GM18519 (cell line): ENCODE data around the gene IRF2BP1.
"Not testable (repeated sequence)": the region's sequence is repeated elsewhere in the genome, so short reads cannot be mapped to it uniquely, and the experiment has no call there.

Source experiments
- ATAC-seq: cut with Tn5 transposase; IDR thresholded peaks from one replicate; pipeline ENCODE4 v1.9.1; 2021; ENCODE audit warnings: mild to moderate bottlenecking, moderate library complexity; ENCODE audit not compliant: unreplicated experiment, low FRiP score

Gene IRF2BP1

DNA sequence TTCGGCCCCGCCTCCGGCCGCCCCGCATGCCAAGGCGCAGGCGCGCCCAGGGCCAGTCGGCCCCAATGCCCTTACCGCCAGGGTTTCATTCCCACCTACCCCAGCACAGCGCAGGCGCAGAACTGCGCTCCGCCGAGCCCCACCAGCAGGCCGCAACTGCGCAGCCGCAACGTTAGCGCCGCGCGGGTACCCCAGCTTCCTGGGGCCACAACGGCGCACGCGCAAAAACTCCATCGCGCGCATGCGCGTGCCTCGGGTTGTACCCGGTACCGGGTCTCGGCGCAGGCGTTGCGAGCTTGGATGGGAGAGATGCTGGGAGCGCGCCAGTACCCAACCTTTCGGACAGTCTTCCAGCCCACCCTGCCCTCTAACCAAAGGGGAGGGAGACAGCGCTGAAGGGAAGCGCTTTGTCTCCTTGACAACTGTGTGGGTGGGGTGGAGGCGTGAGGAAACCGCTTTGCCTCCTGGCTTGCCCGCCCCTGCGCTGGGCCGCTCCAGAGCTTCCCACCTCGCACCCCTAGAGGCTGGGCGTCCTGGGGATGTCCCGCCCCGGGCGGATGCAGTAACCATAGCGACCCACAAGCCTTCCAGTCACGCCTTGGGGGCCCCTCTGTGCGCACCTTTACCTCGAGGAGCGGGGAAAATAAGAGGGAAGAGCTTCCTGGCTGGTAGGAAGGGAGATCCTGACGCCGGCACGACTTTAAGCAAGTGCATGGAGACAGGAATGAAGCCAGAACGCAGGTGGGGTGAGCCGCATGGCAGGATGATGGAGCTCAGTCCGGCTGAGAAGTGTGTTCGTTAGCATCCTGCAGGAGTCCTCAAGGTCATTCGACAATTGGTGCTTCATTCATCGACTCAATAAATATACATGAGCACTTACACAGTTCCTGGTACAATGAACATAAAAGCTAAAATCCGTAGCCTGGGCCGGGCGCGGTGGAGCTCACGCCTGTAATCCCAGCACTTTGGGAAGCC is 17.0 kb upstream of the IRF2BP1 start:
- ATAC-seq = peak; percentile 84

DNA sequence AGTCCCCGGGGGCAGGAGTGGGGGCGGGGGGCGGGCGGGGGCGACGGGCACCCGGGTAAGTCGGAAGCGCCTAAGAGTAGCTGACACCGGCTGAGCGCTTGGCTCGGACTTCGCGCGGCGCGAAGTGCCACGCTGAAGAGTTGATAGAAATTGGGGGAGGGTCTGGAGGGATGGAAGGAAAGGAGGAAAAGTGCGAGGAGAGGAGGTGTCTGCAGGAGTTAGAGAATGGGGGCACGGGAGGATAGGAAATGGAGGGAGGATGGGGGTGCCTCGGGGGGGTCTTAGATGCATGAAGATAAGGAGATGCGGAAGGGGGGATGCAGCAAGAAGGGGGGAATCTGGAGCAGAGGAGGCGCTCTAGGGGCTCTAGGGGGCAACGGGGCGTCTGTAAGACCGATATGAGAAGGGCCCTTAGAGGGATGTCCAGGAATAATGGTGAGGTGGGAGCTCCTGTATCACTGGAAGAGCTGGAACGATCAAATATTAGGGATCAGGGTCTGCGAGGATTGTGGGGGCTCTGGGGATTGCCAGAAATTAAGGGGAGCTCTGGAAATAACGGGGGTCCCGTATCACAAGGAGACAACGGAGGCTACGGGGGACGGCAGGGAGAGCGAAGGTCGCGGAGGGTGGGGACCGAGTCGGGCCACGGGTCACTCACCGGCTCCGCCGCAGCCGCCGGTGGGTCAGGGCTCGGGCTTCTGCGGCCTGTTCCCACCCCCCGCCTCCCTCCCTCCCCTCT is 16.1 kb upstream of the IRF2BP1 start, which contains the start of gene MYPOP:
TSS of gene MYPOP (minus strand) at position 702 of the 739 bp plus-strand sequence. CDS start 840 bp downstream, outside the sequence.
- no peak for ATAC-seq

DNA sequence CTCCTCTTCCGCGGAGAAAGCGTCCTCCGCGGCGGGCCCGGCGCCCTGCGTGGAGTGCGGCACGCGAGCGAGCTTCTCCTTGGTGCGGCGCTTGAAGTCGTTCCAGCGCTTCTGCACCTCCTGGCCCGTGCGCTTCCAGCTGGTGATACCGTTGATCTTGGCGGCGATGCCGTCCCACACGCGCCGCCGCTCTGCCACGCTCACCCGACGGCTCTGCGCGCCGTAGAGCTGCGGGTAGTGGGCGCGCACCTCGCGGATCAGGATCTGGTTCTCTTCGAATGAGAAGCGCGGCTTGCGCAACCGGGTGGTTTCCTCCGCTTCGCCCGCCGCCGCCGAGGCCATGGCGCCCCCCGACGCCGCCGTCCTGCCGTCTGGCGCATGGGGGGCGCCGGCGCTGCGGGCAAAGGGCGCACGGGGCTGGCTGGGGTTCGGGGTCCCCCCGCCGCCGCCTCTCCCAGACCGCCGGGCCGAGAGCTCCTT is 15.5 kb upstream of the IRF2BP1 start:
- no peak for ATAC-seq

DNA sequence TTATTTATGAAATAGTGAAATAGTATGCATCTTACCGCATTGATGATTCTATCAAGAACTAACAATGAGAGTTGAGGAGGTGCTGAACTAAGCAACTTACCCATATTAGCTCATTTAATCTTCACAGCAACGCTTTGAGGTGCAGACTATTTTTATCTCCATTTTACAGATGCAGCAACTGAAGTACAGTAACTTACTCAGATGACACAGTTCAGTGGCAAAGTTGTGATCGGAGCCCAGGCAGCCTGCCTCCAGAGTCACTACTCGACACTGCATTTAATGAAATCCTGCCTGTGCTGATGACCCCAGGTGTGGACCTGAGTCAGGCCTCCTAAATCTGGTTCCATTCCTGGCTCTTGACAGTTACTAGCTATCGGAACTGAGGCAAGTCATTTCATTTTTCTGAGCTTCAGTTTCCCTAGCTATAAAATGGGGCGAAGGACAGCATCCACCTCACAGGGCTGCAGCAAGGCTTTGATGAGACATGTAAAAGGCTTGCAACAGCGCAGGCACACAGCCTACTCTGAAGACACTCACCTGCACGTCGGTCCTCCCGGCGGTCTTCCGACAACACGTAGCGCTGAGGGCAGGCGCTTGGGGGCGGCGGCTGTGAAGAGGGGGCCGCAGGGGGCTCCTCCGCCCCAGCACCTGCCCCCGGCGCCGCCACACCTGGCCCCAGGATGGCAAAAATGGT is 14.9 kb upstream of the IRF2BP1 start:
- no peak for ATAC-seq

DNA sequence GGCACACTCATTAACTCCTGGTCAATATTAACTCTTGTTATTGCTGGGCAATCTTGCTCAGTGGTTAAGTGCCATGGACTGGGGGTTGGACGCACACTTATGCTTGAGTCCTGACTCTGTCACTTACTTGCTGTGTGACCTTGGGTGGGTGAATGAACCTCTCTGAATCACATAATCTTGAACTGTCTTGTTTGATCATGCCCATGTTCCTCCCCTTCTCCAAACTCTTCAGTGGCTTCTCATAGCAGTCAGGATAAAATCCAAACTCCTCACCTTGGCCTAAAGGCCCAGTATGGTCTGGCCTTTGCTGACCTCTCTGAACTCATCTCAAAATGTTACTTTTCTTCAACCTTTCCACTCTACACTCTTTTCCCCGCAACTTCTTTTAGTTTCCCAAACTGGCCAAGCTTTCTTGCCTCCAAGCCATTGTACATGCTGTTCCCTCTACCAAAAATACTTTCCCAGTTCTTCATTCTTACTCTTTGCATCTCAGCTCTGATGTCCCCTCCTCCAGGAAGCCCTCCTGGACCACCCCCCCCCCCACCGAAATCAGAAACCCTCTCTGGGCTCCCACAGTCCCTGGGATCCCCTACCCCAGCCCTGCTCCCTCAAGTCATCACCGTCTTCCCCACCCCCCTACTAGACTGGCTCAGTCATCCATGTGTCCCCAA is 14.1 kb upstream of the IRF2BP1 start:
- ATAC-seq = no peak

DNA sequence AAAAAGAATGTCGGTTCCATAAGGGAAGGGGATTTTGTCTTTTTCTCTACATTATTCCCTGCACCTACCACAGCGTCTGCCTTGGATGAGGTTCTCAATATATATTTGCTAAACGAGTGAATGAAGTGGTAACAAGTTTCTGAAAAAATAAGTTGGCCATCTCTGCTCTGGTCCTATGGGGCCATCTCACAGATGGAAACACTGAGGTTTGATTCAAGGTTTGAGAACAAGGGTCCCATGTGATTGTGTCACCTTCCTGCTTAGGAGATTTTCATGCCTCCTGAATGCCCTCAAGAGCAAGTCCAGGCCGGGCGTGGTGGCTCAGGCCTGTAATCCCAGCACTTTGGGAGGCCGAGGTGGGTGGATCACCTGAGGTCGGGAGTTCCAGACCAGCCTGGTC is 13.3 kb upstream of the IRF2BP1 start:
- ATAC-seq = no peak

DNA sequence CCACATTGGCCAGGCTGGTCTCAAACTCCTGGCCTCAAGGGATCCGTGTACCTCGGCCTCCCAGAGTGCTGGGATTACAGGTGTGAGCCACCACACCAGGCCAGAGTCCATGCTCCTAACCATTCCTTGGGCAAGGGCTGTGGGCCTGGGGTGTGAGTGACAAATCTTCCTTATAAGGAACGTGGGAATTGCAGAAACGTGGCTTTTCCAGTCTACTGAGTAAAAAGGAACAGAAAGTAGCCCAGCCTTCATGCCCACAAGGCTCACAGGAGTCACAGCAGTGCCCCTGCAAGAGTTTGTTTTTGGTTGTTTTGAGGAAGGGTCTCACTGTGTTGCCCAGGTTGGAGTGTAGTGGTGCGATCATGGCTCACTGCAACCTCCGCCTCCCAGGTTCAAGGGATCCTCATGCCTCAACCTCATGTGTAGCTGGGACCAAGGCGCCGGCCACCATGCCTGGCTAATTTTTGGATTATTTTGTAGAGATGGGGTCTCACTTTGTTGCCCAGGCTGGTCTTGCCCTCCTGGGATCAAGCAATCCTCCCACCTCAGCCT is 11.4 kb upstream of the IRF2BP1 start:
- ATAC-seq = no peak

DNA sequence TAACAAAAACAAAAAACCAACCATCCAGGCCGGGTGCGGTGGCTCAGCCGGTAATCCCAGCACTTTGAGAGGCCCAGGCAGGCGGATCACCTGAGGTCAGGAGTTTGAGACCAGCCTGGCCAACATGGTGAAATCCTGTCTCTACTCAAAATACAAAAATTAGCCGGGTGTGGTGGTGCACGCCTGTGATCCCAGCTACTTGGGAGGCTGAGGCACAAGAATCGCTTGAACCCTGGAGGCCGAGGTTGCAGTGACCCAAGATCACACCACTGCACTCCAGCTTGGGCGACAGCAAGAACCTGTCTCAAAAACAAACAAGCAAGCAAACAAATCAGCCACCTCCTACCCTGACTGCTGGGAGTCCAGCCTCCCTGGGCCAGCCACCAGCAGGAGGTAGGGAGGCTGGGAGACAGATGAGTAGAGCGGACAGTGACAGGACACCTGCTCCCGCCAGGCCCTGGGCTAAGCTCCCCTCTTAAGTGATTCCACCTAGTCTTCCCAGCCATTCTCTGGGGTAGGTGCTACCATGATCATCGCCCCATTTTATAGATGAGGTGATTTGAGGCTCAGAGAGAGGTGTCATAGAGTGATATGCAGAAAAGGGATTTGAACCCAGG is 10.2 kb upstream of the IRF2BP1 start:
- ATAC-seq = not testable (repeated sequence)

DNA sequence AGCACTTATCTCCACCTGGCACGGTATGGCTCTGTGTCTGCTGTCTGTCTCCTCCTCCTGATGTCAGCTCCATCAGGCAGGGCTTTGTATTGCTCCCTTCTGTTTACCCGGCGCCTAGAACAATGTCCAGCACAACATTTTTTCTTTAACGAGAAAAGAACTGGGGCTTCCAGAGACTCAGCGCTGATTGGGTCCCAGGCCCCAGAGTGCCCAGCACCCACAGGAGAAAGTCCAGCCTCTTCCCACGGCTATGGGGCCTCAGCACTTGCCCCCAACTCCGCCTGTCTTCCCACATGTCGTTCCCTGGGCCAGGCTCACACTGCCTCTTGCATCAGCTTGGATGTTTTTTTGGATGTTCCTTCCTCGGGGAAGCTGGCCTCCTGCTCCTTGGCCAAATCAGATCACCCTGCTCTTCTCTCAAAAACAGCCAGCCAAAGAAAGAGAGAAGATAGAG is 9.6 kb upstream of the IRF2BP1 start:
- ATAC-seq = no peak

DNA sequence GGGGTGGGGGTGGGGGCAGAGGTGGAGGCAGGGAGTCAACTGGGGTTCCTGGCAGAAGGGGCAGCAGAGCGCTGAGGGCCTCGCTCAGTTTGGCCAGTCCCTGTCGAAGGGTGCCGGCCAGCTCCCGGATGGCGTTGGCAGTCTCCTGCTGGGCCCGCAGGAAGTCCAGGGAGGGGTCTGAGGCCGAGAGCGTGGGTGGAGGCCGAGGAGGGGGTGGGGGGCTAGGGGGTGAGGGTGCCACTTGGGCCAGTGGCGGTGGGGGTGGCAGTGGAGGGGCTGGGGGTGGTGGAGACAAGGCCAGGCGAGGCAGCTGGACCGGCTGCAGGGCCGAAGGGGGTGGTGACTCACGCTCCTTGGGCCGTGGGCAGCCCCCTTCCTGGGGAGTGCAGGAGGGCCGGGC is 4.9 kb upstream of the IRF2BP1 start:
- ATAC-seq = no peak

DNA sequence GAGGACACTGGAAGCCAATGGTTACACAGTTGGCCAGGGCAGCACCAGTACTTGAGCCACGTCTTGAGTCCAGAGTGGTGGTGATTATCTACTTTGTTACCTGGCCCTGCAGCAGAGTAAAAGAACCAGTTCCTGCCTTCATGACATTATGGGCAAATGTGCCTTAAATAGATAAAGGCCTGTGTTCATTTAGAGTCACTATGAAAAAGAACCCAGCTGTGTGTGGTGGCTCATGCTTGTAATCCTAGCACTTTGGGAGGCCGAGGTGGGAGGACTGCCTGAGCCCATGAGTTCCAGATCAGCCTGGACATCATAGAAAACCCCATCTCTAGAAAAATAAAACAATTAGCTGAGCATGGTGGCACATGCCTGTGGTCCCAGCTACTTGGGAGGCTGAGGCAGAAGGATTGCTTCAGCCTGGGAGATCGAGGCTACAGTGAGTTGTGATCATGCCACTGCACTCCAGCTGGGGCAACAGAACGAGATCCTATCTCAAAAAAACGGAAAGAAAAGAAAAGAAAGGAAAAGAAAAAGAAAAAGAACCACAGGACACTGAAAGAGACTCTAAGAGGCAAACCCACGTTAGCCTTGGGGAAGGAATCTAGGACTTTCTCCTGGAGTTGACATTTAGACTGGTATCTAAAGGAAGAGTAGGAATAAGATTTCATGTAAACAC is 3.4 kb upstream of the IRF2BP1 start:
- no peak for ATAC-seq

DNA sequence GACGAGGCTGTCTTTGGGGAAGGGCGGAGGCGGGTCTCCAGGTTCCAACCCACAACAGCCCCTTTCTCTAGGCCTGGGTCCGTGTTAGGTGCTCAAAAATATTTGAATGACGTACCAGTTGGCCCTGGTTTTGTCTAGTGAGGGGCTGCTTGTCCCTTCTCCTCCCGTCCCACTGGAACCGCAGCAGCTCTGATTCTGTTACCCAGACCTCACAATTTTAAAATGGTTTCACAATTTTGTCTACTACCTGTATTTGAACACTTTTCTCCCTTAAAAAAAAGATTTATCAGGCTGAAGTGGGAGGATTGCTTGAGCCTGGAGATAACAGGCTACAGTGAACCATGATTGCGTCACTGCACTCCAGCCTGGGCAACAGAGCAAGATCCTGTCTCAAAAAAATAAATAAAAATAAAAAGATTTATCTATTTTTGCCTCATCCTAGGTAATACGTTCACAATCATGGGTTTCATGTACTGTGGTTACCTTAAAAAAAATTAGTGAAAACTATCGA is 1.3 kb upstream of the IRF2BP1 start:
- ATAC-seq = no peak

DNA sequence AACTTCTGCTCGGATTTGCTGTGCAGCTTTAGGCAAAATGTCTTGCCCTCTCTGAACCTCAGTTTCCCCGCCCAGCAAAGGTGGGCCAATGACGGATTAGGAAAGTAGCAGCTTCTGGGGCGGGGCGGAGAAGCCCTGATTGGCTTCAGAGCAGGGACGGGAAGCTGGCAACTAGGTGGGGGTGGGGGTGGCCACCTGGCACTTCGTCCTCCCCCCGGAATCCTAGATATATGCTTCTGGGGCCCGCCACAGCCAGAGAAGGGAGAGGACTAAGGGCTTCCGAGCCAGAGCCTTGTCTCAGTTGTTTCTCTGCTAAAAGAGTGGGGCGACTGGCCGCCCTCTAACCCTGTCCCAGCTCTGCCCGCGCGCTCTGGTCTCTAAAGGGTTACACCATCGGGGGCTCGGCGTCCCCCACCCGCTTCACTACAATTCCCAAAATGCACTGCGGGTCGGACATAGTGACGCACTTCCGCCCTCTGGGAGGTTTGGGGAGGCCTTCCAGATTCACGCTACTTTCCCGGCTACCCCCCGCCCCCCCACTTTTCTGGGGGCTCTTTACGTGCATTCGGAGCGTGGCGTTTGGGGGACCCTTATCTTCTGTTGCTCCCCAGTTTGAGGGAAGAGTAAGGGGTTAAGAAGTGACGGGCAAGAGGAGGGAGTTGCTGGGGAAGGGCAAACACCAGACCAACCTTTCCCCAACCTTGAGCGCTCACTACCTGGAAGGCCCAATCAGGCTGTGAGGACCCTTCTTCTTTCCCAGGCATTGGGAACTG is 672 bp upstream of the IRF2BP1 start:
- ATAC-seq = peak; percentile 39

DNA sequence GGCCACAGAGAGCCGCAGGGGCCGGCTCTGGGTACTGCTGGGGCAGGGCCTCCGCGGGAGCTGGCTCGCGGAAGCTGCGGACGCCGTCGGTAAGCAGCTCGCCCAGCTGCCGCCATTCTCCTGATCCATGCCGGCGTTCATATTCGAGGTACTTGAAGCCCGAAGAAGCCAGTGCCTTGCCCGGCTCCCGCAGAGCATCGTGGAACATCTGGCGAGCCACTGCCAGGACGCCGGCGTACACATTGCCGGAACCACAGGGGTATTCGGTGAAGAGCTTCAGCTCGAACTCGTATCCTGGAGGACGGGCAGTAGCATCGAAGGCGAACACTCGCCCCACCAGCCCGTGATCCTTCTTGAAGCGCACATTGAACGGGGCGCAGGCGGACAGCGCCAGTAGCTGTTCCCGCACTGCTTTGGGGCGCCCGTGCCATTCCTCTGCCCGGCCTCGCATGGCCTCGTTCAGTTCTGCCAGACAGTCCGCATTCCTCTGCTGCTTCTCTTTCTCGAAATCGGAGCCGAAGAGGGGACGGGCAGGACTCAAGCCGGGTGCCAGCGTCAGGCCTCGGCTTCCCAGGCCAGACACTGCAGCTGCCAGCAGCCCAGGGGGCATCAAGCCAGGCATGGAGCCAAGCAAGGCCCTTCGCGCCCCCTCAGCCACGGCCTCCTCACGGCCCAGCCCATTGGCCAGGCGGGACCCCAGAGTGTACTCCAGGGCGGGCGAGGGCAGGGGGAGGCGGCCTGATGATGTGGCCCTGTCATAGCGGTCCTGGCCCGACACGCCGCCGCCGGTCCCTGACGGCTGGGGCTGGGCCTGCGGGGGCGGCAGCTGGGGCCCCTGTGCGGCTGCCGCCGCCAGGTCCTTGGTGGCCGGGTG is 1.0 kb downstream of the IRF2BP1 start:
- no peak for ATAC-seq

DNA sequence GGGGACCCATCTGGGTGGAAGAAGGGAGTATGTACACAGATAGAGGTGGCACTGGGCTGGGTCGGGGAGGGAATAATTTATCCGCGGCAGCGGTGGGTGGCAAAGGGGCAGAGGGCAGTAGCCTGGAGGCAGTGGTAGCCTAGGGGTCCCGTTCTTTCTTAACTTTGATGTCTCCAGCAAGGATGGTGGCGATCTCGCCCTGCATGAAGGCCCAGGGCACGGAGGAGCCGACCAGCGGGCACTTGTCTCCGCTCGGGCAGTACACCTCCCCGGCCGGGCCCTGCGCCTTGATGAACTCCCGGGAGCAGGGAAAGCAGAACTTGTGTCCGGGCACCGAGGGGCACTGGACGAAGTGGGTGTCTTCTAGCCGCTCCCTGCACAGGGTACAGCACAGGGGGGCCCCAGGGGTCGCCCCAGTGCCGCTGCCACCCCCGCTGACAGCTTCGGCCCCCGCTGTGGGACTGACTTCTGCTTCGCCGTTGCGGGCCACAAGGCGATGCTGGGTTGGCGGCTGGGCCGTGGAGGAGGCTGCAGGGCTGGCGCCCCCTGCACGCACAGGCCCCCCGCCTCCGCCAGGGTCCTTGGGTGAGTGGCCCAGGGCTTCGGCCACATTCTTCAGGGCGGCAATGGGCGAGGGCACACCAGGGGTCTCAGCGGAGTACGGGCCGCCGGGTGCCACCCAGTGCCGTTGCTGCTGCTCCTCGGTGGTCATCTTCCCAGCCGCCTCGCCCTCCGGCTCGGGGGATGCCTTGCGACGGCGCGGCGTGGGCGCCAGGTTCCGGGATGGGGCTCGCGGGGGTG is 1.9 kb downstream of the IRF2BP1 start:
- no peak for ATAC-seq

DNA sequence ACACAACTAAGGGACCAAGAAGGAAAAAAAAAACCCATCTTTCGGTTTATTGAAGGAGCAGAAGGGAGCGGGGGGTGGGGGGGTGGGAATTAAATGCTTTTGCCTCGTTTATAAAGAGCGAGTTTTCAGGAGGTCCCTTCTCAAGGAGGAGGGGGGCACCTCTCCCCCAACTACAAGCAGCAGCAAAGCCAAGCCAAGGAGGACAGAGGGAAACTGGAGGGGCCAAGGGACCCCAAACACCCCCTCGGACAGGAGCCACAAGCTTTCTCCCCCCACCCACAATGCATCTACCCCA is 2.4 kb downstream of the IRF2BP1 start:
- no peak for ATAC-seq
